Lung microvascular endothelial cell (primary cell): ENCODE measurements around the gene CCDC184. TPM values are rescaled to one million over a fixed set of nuclear protein-coding genes. Genes with fewer than 3 reads are reported as not detected.
"Not testable (repeated sequence)": the region's sequence is repeated elsewhere in the genome, so short reads cannot be mapped to it uniquely, and the experiment has no call there.

Experiments used
- DNase-seq, 2 donors: peaks; one replicate each; pipeline versions ENCODE4 v3.0.0 to v3.0.0-alpha.2; 2010; ENCODE audit warnings: low read depth in 2 of 2
- total RNA-seq: library from RNA; depleted of rRNA; stranded (reverse); fragments of >200 nt; gene quantifications from 2 replicates; pipeline ENCODE4 v1.2.1, GENCODE V29; 2014

Gene CCDC184
- not detected in 2 replicates for total RNA-seq

- DNase-seq, result peak; percentile 51 to 74
Observed at GRCh38 chr12:48183091-48183875, at the start of gene CCDC184. Gene CCDC184 (plus strand): TSS chr12:48183644. CDS start chr12:48184123, 479 bp downstream.

DNA sequence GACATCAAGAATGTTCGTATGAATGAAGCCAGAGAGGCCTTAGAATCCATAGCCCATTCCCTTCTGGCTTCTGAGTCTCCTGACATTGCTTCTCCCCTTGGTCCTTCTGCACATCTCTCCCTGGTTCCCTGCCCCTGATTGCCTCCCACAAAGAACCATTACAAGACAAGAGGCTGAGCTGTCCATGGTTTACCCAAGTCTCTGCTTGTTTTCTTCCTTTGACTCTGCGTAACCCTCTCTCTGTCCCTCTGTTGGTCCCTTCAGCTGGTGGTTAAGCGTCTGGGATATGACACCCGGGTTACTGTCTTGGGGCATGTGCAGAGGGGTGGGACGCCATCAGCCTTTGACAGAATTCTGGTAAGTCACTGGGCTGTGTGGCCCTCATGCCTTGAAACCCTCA is 48.4 kb upstream of the CCDC184 start:
- no peak for DNase-seq

- DNase-seq, result peak in 1 of 2 donors; percentile 18
Observed at GRCh38 chr12:48142818-48143674, 40.4 kb upstream of the CCDC184 start.

DNA sequence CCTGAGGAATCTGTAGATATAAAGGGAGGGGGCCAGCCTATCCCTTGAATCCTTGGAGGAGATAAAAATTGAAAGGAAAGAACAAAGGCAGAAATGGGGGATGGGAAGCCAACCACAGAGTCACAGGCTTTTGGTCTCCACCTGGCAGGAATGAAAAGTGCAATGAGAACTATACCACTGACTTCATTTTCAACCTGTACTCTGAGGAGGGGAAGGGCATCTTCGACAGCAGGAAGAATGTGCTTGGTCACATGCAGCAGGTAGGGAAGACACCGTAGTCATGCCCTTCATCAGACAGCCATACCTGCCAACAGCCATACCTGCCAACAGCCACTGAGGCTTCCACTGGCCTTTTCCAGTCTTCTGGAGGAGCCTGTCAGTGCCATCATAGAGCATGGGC is 39.5 kb upstream of the CCDC184 start:
- no peak for DNase-seq

DNA sequence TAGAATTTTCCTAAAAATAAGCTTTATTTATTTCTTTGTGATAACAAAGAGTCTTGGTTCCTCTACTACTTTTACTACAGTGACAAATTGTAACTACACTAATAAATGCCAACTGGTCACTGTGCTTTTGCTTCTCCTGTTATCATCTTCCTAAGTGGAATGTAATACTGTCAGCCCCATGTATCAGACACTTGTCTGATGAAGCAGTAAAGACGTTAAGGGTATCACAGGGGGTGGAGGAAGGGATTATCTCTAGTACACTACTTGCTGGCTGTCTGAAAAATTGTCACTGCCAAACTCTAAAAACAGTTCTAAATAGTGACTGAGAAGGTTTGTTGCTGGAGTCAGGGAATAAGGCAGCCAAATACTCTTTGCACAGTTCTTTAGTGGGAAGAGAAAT is 37.5 kb upstream of the CCDC184 start:
- no peak for DNase-seq

DNA sequence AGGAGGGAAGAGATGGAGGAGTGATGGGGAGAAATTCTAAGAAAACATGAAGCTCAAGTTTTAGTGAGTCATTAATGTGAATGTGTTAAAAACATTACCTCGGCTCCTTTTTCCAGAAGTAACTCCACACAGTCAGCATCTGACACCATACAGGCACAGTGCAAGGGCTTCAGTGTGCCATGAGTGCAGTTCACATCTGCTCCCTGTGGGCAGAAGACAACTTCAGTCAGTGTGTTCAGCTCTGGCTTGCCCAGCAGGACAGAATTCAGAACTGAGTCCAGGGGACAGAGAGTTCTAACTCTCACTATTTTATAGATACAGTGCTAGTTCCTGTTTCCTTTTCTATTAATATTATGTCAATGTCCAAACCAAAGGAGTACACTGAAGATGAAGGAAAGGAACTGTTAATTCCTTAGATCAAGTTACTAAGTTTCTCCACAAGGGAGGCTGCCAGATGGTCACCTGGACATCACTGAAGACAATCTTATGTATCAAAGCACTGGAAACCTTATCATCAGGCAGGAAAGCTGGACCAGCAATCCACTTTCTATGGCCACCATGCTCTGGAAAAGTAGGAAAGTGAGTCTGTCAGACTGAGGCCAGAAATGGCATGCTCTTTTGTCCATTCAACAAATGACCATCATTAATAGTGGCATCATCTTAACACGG is 32.2 kb upstream of the CCDC184 start:
- no peak for DNase-seq

DNA sequence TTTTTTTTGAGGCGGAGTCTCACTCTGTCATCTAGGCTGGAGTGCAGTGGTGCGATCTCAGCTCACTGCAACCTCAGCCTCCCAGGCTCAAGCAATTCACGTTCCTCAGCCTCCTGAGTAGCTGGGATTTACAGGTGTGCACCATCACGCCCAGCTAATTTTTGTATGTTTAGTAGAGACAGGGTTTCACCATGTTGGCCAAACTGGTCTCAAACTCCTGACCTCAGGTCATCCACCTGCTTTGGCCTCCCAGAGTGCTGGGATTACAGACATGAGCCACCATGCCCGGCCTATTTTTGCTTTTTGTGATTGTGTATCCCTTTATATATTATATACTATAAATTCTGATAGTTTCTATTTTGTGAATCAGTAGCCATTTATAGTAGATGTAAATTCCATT is 27.7 kb upstream of the CCDC184 start:
- DNase-seq, result not testable (repeated sequence)

- DNase-seq, result peak in 1 of 2 donors; percentile 2
Observed at GRCh38 chr12:48156652-48157017, 26.8 kb upstream of the CCDC184 start.

DNA sequence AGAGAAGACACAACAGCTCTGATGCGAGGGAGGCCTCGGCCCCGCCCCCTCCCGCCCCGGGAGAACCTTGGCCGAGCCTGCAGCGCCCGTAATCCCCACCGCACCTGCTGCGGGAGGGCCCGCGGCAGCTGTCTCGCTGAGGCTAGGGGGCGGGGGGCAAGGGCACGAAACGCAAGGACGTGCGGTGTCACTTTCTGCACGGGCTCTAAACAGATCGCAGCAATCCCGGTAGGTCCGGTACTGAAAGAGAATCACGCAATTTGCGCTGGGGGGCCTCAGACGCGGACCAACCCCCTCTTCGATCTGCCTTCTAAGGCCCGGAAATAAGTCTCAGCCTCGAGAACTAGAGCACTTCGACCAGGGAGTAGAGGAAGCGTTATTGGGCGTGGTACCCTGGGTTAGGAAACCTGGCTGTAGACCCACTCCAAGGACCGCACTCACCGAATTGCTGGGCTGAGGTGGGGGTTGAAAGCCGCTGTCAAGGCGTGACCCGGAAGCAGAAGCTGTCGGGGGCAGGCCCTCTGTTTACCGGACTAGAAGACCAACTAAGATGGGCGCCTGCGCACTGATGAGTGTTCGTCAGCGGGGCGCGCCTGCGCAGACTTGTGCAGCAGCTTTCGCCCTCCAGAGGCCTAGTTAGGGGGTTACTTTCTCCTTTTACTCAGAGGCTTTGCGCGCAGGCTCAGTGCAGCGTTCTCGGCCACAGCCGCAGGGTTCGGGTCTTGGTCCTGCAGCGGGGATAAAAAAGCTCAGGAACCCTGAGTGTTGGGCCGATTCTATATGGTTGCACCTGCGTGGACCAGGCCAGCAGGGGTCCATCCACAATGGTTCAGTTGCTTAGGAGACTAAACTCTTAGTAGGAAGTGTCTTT is 26.2 kb upstream of the CCDC184 start, which contains the start of gene ASB8:
Gene ASB8 (minus strand): TSS at position 498 of the 871 bp plus-strand sequence. CDS start 4,019 bp downstream, outside the sequence.
- DNase-seq, result peak; percentile 99

DNA sequence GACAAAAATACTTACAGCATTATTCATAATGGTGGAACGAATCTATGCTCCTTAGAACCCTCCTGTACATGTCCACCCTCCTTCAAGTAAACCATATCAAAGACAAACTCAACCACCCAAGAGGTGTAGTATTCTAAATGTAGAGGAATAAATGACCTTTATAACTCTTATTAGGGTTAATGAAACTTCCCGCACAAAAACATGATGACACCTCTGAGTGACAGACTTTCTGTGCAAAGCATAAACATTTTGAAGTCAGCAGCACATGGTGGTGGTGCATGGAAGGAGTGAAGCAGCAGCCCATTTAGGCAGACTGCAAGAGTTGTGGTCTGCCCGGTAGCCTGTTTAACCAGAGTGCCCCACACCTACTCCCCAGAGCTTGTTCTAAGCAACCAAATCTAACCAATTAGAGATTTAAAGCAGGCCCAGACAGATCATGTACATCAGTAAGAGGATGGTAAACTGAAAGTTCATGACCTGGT is 25.5 kb upstream of the CCDC184 start:
- DNase-seq, result no peak

DNA sequence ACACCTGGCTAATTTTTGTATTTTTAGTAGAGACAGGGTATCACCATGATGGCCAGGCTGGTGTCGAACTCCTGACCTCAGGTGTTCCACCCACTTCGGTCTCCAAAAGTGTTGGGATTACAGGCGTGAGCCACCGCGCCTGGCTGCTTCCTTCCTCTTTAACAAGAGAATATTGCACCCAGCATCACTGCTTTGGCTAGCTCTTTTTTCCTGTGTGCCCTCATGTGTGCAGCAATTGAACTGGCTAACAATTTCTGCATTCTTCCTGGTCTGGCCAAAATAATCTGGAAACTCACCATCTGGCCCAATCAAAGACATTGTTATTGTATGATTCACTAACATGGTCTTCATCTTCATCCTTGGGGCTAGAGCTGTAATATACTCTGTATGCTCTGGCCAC is 23.4 kb upstream of the CCDC184 start:
- DNase-seq, result no peak

DNA sequence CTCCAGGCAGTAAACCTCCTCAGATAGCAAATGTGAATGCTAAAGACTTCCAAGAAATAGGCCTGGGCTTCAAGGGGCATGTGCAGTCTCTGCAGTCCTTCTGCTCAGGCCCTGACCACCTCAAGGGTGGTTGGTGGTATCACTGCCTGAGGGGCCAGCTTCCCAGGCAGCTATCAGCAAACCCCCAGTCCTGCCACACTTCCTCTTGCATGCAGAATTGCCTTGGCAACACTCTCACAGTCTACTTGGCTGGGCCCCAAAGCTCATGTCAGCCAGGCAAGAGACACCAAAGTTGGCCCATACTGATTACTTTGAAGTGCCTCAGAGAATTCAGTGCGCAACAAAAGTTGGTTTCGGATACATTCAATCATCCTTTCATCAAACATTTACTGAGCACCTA is 22.6 kb upstream of the CCDC184 start:
- peak; percentile 48 to 57 for DNase-seq

DNA sequence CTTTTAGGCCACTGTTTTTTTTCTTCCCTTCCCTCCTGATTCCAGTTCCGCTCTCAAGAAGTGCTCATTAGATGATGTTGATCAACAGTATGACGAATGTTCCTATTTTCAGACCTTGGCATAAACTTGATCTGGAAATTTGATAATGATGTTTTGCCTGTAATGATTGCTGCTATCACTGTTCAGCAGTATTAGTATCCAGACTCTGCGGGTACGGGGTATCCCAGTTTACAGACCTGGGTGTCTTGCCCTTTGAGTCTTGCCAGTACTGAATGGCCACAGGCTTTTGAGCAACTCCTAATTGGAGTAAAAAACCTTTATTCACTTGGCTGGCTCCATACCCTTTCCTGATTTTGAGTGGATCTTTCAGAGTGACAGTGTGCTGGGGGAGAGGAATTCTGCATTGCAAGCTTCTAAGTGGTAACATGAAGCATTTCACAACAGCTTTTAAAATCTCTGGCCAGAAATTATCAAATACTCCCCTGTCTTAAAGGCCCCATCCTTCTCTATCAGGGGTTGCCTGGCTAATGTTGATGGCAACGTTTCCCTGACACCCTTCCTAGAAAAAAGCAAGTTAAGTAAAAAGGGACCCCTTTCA is 20.2 kb upstream of the CCDC184 start:
- no peak for DNase-seq

DNA sequence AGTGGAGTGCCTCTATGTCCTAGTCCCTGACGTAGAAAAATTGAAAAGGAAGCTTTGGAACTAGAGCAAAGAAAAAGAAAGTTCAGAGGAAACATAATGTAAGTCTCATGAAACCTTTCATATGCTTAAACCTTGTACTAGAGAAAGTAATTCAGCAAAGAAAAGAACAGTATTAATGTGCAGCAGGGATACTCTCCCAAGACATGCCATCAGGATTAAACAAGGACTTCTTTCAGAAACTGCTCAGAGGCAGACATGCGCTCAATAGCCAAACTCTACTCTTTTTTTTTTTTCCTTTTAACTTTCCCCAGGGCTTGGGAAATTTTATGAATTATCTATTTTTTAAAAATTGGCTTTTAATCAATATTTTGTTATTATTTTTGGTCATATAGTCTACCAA is 19.0 kb upstream of the CCDC184 start:
- no peak for DNase-seq

GRCh38 chr12:48165089-48165981 is 18.1 kb upstream of the CCDC184 start:
- DNase-seq, result peak; percentile 81 to 82

GRCh38 chr12:48169011-48169410 is 14.4 kb upstream of the CCDC184 start:
- DNase-seq, result no peak

DNA sequence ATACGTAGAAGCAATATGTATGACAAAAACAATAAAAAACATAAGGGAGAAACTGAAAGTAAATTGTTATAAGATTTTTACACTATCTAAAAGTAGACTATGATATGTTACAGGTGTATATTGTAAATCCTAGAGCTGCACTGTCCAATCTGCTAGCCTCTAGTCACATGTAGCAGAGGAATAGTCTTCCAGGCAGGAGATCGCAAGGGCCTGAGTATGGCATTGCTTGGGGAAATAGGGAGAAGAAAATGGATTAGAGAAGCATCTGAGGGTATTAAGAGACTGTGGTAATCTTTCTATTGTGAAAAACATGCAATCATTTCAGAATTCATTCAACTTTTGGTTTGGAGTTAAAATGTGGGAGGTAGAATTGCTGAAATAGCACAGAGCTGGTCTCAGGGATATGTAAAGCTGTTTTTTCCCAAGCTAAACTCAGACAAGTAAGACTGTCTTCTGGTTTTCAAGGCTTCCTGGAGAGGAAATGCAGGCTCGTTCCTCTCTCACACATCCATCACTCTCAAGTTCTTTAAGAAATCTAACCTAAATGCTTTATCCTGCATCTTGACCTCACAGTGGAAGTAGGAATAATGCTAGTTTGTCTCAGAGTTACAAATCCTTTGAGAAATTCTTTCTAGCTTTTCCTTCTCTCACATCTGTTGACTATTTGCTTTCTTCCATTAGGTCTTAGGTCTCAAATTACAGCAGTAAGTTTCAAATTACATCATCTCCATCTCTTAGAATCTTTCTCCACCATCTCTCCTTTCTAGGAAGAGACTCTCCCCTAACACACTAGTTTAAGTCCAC is 7.6 kb upstream of the CCDC184 start:
- DNase-seq, result no peak

DNA sequence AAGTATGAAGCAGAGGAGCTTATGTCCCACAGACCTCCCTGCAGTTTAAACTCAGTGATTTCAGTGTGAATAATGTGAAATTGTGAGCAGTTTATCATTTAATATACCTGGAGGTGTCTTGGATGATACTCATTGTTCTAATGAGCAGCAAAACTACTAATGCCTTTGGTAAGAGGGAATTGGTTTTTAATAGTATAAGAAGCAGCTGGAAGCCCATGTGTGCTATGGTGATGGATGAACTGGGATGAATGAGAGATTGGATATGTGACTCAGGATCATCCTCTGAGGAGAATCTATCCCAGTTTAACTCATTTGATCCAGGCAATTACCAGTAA is 7.1 kb upstream of the CCDC184 start:
- DNase-seq, result no peak

DNA sequence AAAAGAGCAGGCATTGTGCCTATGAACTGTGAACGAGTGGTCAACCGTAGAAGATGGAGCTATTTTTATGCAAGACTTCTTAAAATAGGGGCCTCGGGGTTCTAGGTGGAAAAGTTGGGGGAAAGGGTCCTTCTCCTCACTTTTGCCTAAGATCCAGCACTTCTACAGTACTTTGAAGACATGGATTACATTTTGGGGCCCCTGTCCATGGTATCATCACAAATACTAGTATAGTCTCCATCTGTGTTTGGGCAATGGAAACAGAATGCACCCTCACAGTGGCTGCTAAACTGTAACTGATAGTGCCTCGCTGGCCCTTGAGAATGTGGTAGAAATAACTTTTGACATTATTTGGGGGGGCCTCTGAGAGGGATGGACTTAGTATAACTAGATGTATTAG is 5.5 kb upstream of the CCDC184 start:
- no peak for DNase-seq
